GM20431 (cell line): ENCODE results near the gene HTR1B.

Experiments used
- in situ Hi-C: fragments of 300-500 bp; cut with MseI, MboI; formaldehyde crosslinking; loops from one replicate; pipeline ENCODE4 v1.15.0; 2020; ENCODE audit warnings: low sequenced_read_pairs; ENCODE audit not compliant: unreplicated experiment

Gene HTR1B

GRCh38 chr6:77463308-77463860 lies at the start of gene HTR1B:
Gene HTR1B (minus strand): TSS chr6:77463491. CDS start chr6:77463403, 88 bp downstream.
- in situ Hi-C loops = no loop called here

GRCh38 chr6:77512554-77512953 lies 49.3 kb upstream of the HTR1B start:
- in situ Hi-C loops = no loop called here

GRCh38 chr6:77511860-77512259 lies 48.6 kb upstream of the HTR1B start:
- in situ Hi-C loops = no loop called here

- in situ Hi-C loops = no loop called here
These were observed 39.7 kb upstream of the HTR1B start for GRCh38 chr6:77502981-77503380.

GRCh38 chr6:77492530-77492929 lies 29.2 kb upstream of the HTR1B start:
- in situ Hi-C loops = no loop called here

GRCh38 chr6:77487808-77488425 lies 24.6 kb upstream of the HTR1B start:
- in situ Hi-C loops = no loop called here

GRCh38 chr6:77482981-77483380 lies 19.7 kb upstream of the HTR1B start:
- in situ Hi-C loops = no loop called here

GRCh38 chr6:77474973-77475372 lies 11.7 kb upstream of the HTR1B start:
- in situ Hi-C loops = no loop called here

GRCh38 chr6:77474286-77474956 lies 11.1 kb upstream of the HTR1B start:
- in situ Hi-C loops = no loop called here

- in situ Hi-C loops = no loop called here
These were observed 7.7 kb upstream of the HTR1B start for GRCh38 chr6:77470983-77471382.

- in situ Hi-C loops = no loop called here
These were observed 5.6 kb upstream of the HTR1B start for GRCh38 chr6:77468939-77469338.

- in situ Hi-C loops = no loop called here
These were observed 3.5 kb upstream of the HTR1B start for GRCh38 chr6:77466451-77467437.

GRCh38 chr6:77466055-77466450 lies 2.8 kb upstream of the HTR1B start:
- in situ Hi-C loops = no loop called here

- in situ Hi-C loops = no loop called here
These were observed 1.2 kb upstream of the HTR1B start for GRCh38 chr6:77464495-77464867.

- in situ Hi-C loops = no loop called here
These were observed 687 bp upstream of the HTR1B start for GRCh38 chr6:77463861-77464494.

- in situ Hi-C loops = no loop called here
These were observed 658 bp downstream of the HTR1B start for GRCh38 chr6:77462359-77463307.

GRCh38 chr6:77461796-77462195 lies 1.5 kb downstream of the HTR1B start:
- in situ Hi-C loops = no loop called here

GRCh38 chr6:77458421-77458820 lies 4.9 kb downstream of the HTR1B start:
- in situ Hi-C loops = no loop called here

- in situ Hi-C loops = no loop called here
These were observed 5.5 kb downstream of the HTR1B start for GRCh38 chr6:77457720-77458349.
